B cell (primary cell): Measurements from ENCODE around the gene ZBTB3.

Experiments used
- EZH2 ChIP-seq: IDR thresholded peaks from 2 replicates; pipeline ENCODE4 v1.6.1; 2012; ENCODE audit warnings: borderline replicate concordance, low read depth, mild to moderate bottlenecking, moderate library complexity, low read length; ENCODE audit not compliant: insufficient read depth, poor library complexity, severe bottlenecking
- TF ChIP-seq, protein P1 (sequence below): fragments of 200-600 bp; IDR thresholded peaks from one replicate; pipeline ENCODE4 v1.8.0; 2022; ENCODE audit warnings: antibody characterized with exemption, mild to moderate bottlenecking

DNA sequence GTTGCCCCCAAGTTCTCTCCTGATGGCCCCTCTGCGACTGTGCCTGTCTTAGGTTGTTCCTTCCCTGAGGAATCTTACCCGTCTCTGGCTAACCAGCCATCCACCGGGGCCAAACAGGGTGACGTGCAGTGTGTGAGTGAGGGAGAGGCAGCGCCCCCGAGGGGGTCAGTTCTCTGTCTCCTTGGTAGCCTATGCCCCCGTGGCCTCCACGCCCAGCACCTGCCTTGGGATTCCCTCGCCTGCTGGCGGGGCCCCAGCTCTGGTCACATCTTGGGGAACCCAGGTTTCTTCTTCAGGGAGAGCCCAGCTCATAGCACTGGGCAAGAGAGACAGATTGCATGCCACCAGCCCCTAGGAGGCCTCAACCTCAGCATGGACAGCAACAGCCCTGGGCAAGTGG lies 45.5 kb upstream of the ZBTB3 start:
- TF ChIP-seq, protein P1, sequence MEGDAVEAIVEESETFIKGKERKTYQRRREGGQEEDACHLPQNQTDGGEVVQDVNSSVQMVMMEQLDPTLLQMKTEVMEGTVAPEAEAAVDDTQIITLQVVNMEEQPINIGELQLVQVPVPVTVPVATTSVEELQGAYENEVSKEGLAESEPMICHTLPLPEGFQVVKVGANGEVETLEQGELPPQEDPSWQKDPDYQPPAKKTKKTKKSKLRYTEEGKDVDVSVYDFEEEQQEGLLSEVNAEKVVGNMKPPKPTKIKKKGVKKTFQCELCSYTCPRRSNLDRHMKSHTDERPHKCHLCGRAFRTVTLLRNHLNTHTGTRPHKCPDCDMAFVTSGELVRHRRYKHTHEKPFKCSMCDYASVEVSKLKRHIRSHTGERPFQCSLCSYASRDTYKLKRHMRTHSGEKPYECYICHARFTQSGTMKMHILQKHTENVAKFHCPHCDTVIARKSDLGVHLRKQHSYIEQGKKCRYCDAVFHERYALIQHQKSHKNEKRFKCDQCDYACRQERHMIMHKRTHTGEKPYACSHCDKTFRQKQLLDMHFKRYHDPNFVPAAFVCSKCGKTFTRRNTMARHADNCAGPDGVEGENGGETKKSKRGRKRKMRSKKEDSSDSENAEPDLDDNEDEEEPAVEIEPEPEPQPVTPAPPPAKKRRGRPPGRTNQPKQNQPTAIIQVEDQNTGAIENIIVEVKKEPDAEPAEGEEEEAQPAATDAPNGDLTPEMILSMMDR: no peak
- no peak for TF ChIP-seq EZH2
